GM12892 (cell line): ENCODE results near the gene FEM1C.

ENCODE experiments used
- DNase-seq: peaks from one replicate; pipeline ENCODE4 v3.0.0; 2011; ENCODE audit not compliant: insufficient read length
- FAIRE-seq: peaks from 2 replicates; lab custom pipeline; 2011; peaks lifted over from hg19 to GRCh38; lab: Jason Lieb, UNC
- POLR2A ChIP-seq: IDR thresholded peaks from 2 replicates; pipeline ENCODE4 v1.6.1; 2011; ENCODE audit warnings: low read depth, low read length, control low read depth
- POLR2AphosphoS5 ChIP-seq: IDR thresholded peaks from 2 replicates; pipeline ENCODE4 v1.6.1; 2011; ENCODE audit warnings: low read depth, low read length, control low read depth
- TAF1 ChIP-seq: IDR thresholded peaks from 2 replicates; pipeline ENCODE4 v1.6.1; 2011; ENCODE audit warnings: low read depth, mild to moderate bottlenecking, control low read depth, low read length, borderline replicate concordance

FEM1C gene

GRCh38 chr5:115577329-115577728, 32.8 kb upstream of the FEM1C start:
- no peak for DNase-seq
- TF ChIP-seq TAF1 (no peak), POLR2A (no peak), POLR2AphosphoS5 (no peak)
- no peak for FAIRE-seq

- no peak for DNase-seq
- TF ChIP-seq POLR2AphosphoS5 (no peak), POLR2A (no peak), TAF1 (no peak)
- peak; percentile 98 for FAIRE-seq
Measured at GRCh38 chr5:115575167-115576070, 30.8 kb upstream of the FEM1C start.

DNA sequence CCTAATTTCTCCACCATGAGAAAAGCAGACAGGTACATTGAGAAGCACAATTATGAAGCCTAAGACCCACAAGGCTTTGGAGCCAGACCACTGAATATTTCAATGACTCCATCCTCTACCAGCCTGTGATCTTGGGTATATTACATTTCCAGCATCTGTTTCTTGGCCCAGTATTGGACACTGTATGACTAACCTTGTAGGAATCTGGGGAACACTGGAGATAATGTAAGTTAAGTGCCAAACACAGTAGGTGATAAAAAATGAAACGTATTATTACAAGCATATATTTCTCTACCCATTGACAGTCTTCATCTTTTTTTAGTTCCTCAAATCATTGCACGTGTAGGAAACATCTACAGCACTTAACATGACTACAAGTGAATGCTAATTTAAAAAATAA, 28.6 kb upstream of the FEM1C start:
- FAIRE-seq, result peak; percentile 57
- no peak for DNase-seq
- TF ChIP-seq POLR2A (no peak), POLR2AphosphoS5 (no peak), TAF1 (no peak)

- TF ChIP-seq POLR2AphosphoS5 (no peak), POLR2A (no peak), TAF1 (no peak)
- DNase-seq, result no peak
- no peak for FAIRE-seq
Measured at GRCh38 chr5:115571441-115571878, 26.9 kb upstream of the FEM1C start.

DNA sequence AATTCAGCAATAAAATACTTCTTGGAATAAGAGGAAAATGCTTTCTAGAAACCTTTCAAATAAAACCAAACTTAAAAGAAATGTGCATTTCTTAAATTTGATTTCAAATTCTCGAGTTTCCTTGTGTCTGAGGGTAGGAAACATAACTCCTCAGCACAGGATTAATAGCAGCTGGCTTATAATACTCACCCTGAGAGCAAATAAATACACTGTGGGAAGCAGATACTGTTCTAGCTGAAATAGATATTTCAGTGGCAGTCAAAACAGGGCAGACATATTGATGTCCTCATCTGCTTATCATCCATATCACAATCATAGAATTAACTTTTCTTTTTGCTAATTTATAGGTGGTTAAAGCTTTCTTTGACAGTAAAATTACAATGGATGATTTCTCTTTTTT, 24.1 kb upstream of the FEM1C start:
- no peak for DNase-seq
- peak; percentile 54 for FAIRE-seq
- TF ChIP-seq POLR2A (no peak), TAF1 (no peak), POLR2AphosphoS5 (no peak)

GRCh38 chr5:115565233-115565632, 20.7 kb upstream of the FEM1C start:
- no peak for FAIRE-seq

GRCh38 chr5:115561176-115561575, 16.6 kb upstream of the FEM1C start:
- no peak for DNase-seq
- no peak for FAIRE-seq
- TF ChIP-seq POLR2A (no peak), TAF1 (no peak), POLR2AphosphoS5 (no peak)

More at GRCh38 chr5:115565233-115565632, 20.7 kb upstream of the FEM1C start:
- DNase-seq, result no peak
- TF ChIP-seq POLR2A (no peak), POLR2AphosphoS5 (no peak), TAF1 (no peak)

GRCh38 chr5:115559524-115559923, 14.9 kb upstream of the FEM1C start:
- DNase-seq (no peak), FAIRE-seq (no peak)
- TF ChIP-seq POLR2A, result no peak
- TF ChIP-seq POLR2AphosphoS5, result no peak
- TF ChIP-seq TAF1, result no peak

GRCh38 chr5:115558388-115558956, 13.9 kb upstream of the FEM1C start:
- TF ChIP-seq POLR2A, result no peak
- FAIRE-seq, result no peak
- DNase-seq, result no peak

- FAIRE-seq, result no peak
- DNase-seq, result no peak
- TF ChIP-seq POLR2AphosphoS5 (no peak), POLR2A (no peak), TAF1 (no peak)
Measured at GRCh38 chr5:115557667-115558387, 13.3 kb upstream of the FEM1C start.

GRCh38 chr5:115556276-115556675, 11.7 kb upstream of the FEM1C start:
- no peak for FAIRE-seq
- no peak for DNase-seq
- TF ChIP-seq TAF1 (no peak), POLR2A (no peak), POLR2AphosphoS5 (no peak)
